Stomach (tissue), 9 donors: ENCODE results near the gene TECR. TPM values are rescaled to one million over a fixed set of nuclear protein-coding genes. Genes with fewer than 3 reads are reported as not detected.

Source experiments
- DNase-seq, 2 donors: peaks; one replicate each; pipeline versions ENCODE4 v3.0.0 to v3.0.0-alpha.2; 2013 to 2019
- H3K27ac ChIP-seq, 5 donors: fragments of 200-600 bp in 4 of 5; sonication (generic) in 4 of 5; one replicate each; pipeline ENCODE4 v1.5.1; 2013 to 2019; ENCODE audit warnings: mild to moderate bottlenecking in 1 of 5, moderate library complexity in 1 of 5
- H3K27me3 ChIP-seq, 3 donors: fragments of 200-600 bp; sonication (generic); one replicate each; pipeline ENCODE4 v1.5.1; 2017 to 2019; ENCODE audit warnings: mixed run types in 1 of 3
- H3K36me3 ChIP-seq, 4 donors: fragments of 200-600 bp; sonication (generic); 1 replicate in 3 of 4; 2 replicates in 1 of 4; pipeline ENCODE4 v1.5.1; 2016 to 2019
- H3K4me1 ChIP-seq, 4 donors: fragments of 200-600 bp; sonication (generic); one replicate each; pipeline ENCODE4 v1.5.1; 2016 to 2019
- H3K4me3 ChIP-seq, 4 donors: fragments of 200-600 bp; sonication (generic) in 3 of 4; one replicate each; pipeline ENCODE4 v1.5.1; 2016 to 2019; ENCODE audit warnings: mild to moderate bottlenecking in 1 of 4
- H3K9me3 ChIP-seq, 4 donors: fragments of 200-600 bp; sonication (generic); one replicate each; pipeline ENCODE4 v1.5.1; 2016 to 2019
- CTCF ChIP-seq, 7 experiments: fragments of 450-650 bp in 4 of 7; fragments of 200-600 bp in 3 of 7; sonication (generic) in 3 of 7; IDR thresholded peaks; one replicate each; pipeline ENCODE4 v1.5.1; 2016 to 2019; ENCODE audit warnings: antibody characterized with exemption in 7 of 7, control low read depth in 2 of 7, mild to moderate bottlenecking in 1 of 7
- EP300 ChIP-seq: sonication (generic); formaldehyde crosslinking; IDR thresholded peaks from one replicate; pipeline ENCODE4 v1.6.1; 2017; ENCODE audit warnings: antibody characterized with exemption
- POLR2A ChIP-seq, 4 donors: fragments of 450-650 bp; IDR thresholded peaks; one replicate each; pipeline ENCODE4 v1.6.1; 2016; ENCODE audit warnings: antibody characterized with exemption in 4 of 4, control low read depth in 2 of 4, mild to moderate bottlenecking in 1 of 4, moderate library complexity in 1 of 4
- POLR2AphosphoS5 ChIP-seq, 3 donors: sonication (generic); formaldehyde crosslinking; IDR thresholded peaks; one replicate each; pipeline ENCODE4 v1.6.1; 2016; ENCODE audit warnings: antibody characterized with exemption in 3 of 3
- WGBS, 5 donors: extraction: QIAGEN DNeasy Blood & Tissue Kit in 3 of 5; methylation state at CpG; one replicate each; pipeline versions ENCODE4 v1.1.5 to v1.1.7; 2013 to 2018; 5-methylcytosine and 5-hydroxymethylcytosine counted together
- intact Hi-C: fragments of 100-400 bp; cut with DNase I; formaldehyde crosslinking; loops from one replicate; pipeline ENCODE4 v1.15.1; 2023; ENCODE audit warnings: low total_unique reads
- polyA plus RNA-seq, 3 donors: library from polyadenylated mRNA; stranded (reverse); fragments of 200-250 nt; gene quantifications; one replicate each; pipeline ENCODE4 v1.2.3, GENCODE V29; 2013
- total RNA-seq, 5 donors: library from RNA; depleted of rRNA; stranded (reverse); fragments of >200 nt; gene quantifications; one replicate each; pipeline versions ENCODE4 v1.1.0 to v1.2.3, GENCODE V29; 2014 to 2016
- donor health status: healthy with polysubstance abuse.
- donor health status: Bipolar disorder and iron deficiency.
- donor health status: healthy.

TECR gene
- total and polyA plus RNA-seq, 8 donors = 10.5 to 266 (median 72.9) TPM

- Histone ChIP-seq H3K4me3 (no peak overlapping the region), H3K27me3 (no peaks in the 10 kb centered on the region), H3K36me3 (peaks cover 14 to 19% (median 17%) of the 10 kb centered on the region in 4 donors), H3K27ac (peak overlapping the region; percentile 97 to 100 (median 99)), H3K9me3 (no peaks in the 10 kb centered on the region), H3K4me1 (peaks cover 36 to 63% (median 41%) of the 10 kb centered on the region in 4 donors)
- TF ChIP-seq EP300 = no peak
- peak in 2 of 3 donors; percentile 37 to 83 for TF ChIP-seq POLR2AphosphoS5 (IDR thresholded peaks at IDR 0.05)
- peak; percentile 57 to 60 for DNase-seq
- WGBS, 5 donors = 38 to 59% (median 46%) methylated on average over 2 of the region's 2 CpGs
- intact Hi-C loops = no loop called here
These were observed 9.5 kb upstream of the TECR start for GRCh38 chr19:14519860-14520407.

- Histone ChIP-seq H3K4me1 (peaks cover 30 to 57% (median 35%) of the 10 kb centered on the region in 4 donors), H3K9me3 (no peaks in the 10 kb centered on the region), H3K4me3 (no peak overlapping the region), H3K27me3 (no peaks in the 10 kb centered on the region), H3K27ac (peak overlapping the region in 4 of 5 donors; percentile 99 to 100 (median 100)), H3K36me3 (peaks cover 8 to 13% (median 10%) of the 10 kb centered on the region in 4 donors)
- 91 to 96% (median 92%) methylated on average over 4 of the region's 4 CpGs for WGBS, 5 donors
- intact Hi-C loops = no loop called here
- TF ChIP-seq EP300 (no peak), POLR2A (IDR thresholded peaks at IDR 0.05) (no peak), CTCF (IDR thresholded peaks at IDR 0.05) (no peak), POLR2AphosphoS5 (IDR thresholded peaks at IDR 0.05) (no peak)
- no peak for DNase-seq
These were observed 8.9 kb upstream of the TECR start for GRCh38 chr19:14520543-14520942.

- Histone ChIP-seq H3K9me3 (no peaks in the 10 kb centered on the region), H3K36me3 (no peaks in the 10 kb centered on the region), H3K4me3 (no peak overlapping the region), H3K27ac (no peak overlapping the region), H3K4me1 (peaks cover 12 to 32% (median 19%) of the 10 kb centered on the region in 4 donors), H3K27me3 (no peaks in the 10 kb centered on the region)
- WGBS, 5 donors = 66 to 76% (median 68%) methylated on average over 6 of the region's 6 CpGs
- DNase-seq = peak in 1 of 2 donors; percentile 39
- TF ChIP-seq CTCF (IDR thresholded peaks at IDR 0.05) = no peak
- TF ChIP-seq EP300 = no peak
- TF ChIP-seq POLR2A (IDR thresholded peaks at IDR 0.05) = no peak
- intact Hi-C loops = no loop called here
These were observed 3.7 kb upstream of the TECR start for GRCh38 chr19:14525729-14526128.

GRCh38 chr19:14526423-14526822 is 3.0 kb upstream of the TECR start:
- Histone ChIP-seq H3K36me3 (no peaks in the 10 kb centered on the region), H3K4me1 (peaks cover 10 to 33% (median 26%) of the 10 kb centered on the region in 4 donors), H3K9me3 (no peaks in the 10 kb centered on the region), H3K4me3 (no peak overlapping the region), H3K27ac (no peak overlapping the region), H3K27me3 (no peaks in the 10 kb centered on the region)
- intact Hi-C loops = no loop called here
- WGBS, 5 donors = 74 to 83% (median 77%) methylated on average over 4 of the region's 4 CpGs
- no peak for DNase-seq
- TF ChIP-seq POLR2AphosphoS5 (IDR thresholded peaks at IDR 0.05) = no peak
- no peak for TF ChIP-seq CTCF (IDR thresholded peaks at IDR 0.05)
- no peak for TF ChIP-seq EP300
- no peak for TF ChIP-seq POLR2A (IDR thresholded peaks at IDR 0.05)
